ENCODE measurements around the gene STIL.

DNA sequence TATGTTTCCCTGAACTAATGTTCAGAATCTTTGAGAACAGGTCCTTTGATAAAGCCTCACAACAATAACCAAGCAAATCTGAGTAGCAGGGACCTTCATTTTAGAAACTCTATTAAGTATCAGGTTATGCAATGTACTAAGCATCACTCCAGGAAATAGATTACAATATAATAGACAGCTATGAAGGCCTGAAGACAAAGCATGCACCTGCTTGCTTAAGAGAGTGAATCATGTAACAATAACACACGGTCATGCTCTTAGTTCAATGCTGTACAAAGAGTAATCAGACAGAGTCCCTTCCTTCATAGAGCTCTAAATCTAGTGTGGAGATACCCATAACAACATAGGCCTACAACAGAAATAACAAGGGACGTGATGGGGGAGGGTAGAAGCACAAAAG, 11.6 kb upstream of the STIL start:
- TF ChIP-seq POLR2A (IDR thresholded peaks at IDR 0.05; ENCODE audit: low read length) (no peak), RCOR1 (IDR thresholded peaks at IDR 0.05; ENCODE audit: low read depth, low read length) (no peak), ZFP36 (IDR thresholded peaks at IDR 0.05; ENCODE audit: borderline replicate concordance, partially characterized antibody) (no peak), NPAS2 (CRISPR knock-in tag; IDR thresholded peaks at IDR 0.05; ENCODE audit: borderline replicate concordance) (no peak), SREBF2 (IDR thresholded peaks at IDR 0.05) (no peak), ZSCAN20 (CRISPR knock-in tag; IDR thresholded peaks at IDR 0.05) (no peak)
- TF ChIP-seq, protein P1, sequence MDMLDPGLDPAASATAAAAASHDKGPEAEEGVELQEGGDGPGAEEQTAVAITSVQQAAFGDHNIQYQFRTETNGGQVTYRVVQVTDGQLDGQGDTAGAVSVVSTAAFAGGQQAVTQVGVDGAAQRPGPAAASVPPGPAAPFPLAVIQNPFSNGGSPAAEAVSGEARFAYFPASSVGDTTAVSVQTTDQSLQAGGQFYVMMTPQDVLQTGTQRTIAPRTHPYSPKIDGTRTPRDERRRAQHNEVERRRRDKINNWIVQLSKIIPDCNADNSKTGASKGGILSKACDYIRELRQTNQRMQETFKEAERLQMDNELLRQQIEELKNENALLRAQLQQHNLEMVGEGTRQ (IDR thresholded peaks at IDR 0.05): no peak
- TF ChIP-seq, protein P2, sequence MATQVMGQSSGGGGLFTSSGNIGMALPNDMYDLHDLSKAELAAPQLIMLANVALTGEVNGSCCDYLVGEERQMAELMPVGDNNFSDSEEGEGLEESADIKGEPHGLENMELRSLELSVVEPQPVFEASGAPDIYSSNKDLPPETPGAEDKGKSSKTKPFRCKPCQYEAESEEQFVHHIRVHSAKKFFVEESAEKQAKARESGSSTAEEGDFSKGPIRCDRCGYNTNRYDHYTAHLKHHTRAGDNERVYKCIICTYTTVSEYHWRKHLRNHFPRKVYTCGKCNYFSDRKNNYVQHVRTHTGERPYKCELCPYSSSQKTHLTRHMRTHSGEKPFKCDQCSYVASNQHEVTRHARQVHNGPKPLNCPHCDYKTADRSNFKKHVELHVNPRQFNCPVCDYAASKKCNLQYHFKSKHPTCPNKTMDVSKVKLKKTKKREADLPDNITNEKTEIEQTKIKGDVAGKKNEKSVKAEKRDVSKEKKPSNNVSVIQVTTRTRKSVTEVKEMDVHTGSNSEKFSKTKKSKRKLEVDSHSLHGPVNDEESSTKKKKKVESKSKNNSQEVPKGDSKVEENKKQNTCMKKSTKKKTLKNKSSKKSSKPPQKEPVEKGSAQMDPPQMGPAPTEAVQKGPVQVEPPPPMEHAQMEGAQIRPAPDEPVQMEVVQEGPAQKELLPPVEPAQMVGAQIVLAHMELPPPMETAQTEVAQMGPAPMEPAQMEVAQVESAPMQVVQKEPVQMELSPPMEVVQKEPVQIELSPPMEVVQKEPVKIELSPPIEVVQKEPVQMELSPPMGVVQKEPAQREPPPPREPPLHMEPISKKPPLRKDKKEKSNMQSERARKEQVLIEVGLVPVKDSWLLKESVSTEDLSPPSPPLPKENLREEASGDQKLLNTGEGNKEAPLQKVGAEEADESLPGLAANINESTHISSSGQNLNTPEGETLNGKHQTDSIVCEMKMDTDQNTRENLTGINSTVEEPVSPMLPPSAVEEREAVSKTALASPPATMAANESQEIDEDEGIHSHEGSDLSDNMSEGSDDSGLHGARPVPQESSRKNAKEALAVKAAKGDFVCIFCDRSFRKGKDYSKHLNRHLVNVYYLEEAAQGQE (IDR thresholded peaks at IDR 0.05): no peak
- TF ChIP-seq, protein P3, sequence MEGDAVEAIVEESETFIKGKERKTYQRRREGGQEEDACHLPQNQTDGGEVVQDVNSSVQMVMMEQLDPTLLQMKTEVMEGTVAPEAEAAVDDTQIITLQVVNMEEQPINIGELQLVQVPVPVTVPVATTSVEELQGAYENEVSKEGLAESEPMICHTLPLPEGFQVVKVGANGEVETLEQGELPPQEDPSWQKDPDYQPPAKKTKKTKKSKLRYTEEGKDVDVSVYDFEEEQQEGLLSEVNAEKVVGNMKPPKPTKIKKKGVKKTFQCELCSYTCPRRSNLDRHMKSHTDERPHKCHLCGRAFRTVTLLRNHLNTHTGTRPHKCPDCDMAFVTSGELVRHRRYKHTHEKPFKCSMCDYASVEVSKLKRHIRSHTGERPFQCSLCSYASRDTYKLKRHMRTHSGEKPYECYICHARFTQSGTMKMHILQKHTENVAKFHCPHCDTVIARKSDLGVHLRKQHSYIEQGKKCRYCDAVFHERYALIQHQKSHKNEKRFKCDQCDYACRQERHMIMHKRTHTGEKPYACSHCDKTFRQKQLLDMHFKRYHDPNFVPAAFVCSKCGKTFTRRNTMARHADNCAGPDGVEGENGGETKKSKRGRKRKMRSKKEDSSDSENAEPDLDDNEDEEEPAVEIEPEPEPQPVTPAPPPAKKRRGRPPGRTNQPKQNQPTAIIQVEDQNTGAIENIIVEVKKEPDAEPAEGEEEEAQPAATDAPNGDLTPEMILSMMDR (IDR thresholded peaks at IDR 0.05): no peak

Measured in A549 (cell line).